Esophagus squamous epithelium (tissue), 5 donors: ENCODE data around the gene LHX4. TPM values are rescaled to one million over a fixed set of nuclear protein-coding genes. Genes with fewer than 3 reads are reported as not detected.

Experiments used
- DNase-seq: peaks from one replicate; lab custom pipeline; 2025; lab: John Stamatoyannopoulos, UW
- H3K27ac ChIP-seq, 4 donors: fragments of 200-600 bp; sonication (generic); one replicate each; pipeline ENCODE4 v1.5.1; 2016 to 2019; ENCODE audit warnings: mild to moderate bottlenecking in 1 of 4
- H3K27me3 ChIP-seq, 4 donors: fragments of 200-600 bp; sonication (generic); 1 replicate in 3 of 4; 2 replicates in 1 of 4; pipeline versions ENCODE4 v1.5.1 to v1.6.0; 2017 to 2021; ENCODE audit warnings: antibody characterized with exemption in 1 of 4
- H3K36me3 ChIP-seq, 3 donors: fragments of 200-600 bp; sonication (generic); one replicate each; pipeline ENCODE4 v1.5.1; 2016 to 2019
- H3K4me1 ChIP-seq, 3 donors: fragments of 200-600 bp; sonication (generic); one replicate each; pipeline ENCODE4 v1.5.1; 2017 to 2019
- H3K4me3 ChIP-seq, 4 donors: fragments of 200-600 bp; sonication (generic); 1 replicate in 3 of 4; 2 replicates in 1 of 4; pipeline ENCODE4 v1.5.1; 2016 to 2019; ENCODE audit warnings: mild to moderate bottlenecking in 2 of 4, moderate library complexity in 1 of 4
- H3K9me3 ChIP-seq, 3 donors: fragments of 200-600 bp; sonication (generic); one replicate each; pipeline ENCODE4 v1.5.1; 2016 to 2019
- CTCF ChIP-seq, 6 experiments: fragments of 450-650 bp in 4 of 6; fragments of 200-600 bp in 2 of 6; sonication (generic) in 2 of 6; IDR thresholded peaks; one replicate each; pipeline ENCODE4 v1.5.1; 2016 to 2019; ENCODE audit warnings: antibody characterized with exemption in 6 of 6, mild to moderate bottlenecking in 4 of 6, moderate library complexity in 4 of 6
- POLR2A ChIP-seq, 4 donors: fragments of 450-650 bp; IDR thresholded peaks; one replicate each; pipeline ENCODE4 v1.6.1; 2017; ENCODE audit warnings: antibody characterized with exemption in 4 of 4, mild to moderate bottlenecking in 4 of 4, moderate library complexity in 3 of 4
- WGBS, 2 donors: methylation state at CpG; one replicate each; pipeline ENCODE4 v1.1.5; 2018; 5-methylcytosine and 5-hydroxymethylcytosine counted together
- intact Hi-C: fragments of 100-400 bp; cut with DNase I; formaldehyde crosslinking; loops from one replicate; pipeline ENCODE4 v1.15.0; 2022
- total RNA-seq, 4 donors: library from RNA; depleted of rRNA; stranded (reverse); fragments of >200 nt; gene quantifications; one replicate each; pipeline ENCODE4 v1.1.0, GENCODE V29; 2016
- donor health status: DM: yes; HTN: yes; CAD: no.

Gene LHX4
- total RNA-seq, 4 donors from 2014 or later = 0.18 to 0.38 TPM; not detected in 2

GRCh38 chr1:180257486-180257885, 27.4 kb downstream of the LHX4 start:
- 73 to 74% methylated on average over 7 to 8 of the region's 8 CpGs for WGBS, 2 donors
- intact Hi-C loops = loop anchor here (10.0 kb wide), 2 partner anchors 157 to 217 kb away; no protein-coding TSS in a partner anchor
- peaks cover 0 to 89% (median 4%) of the 10 kb centered on the region in 4 donors for H3K27me3 ChIP-seq
- TF ChIP-seq POLR2A (IDR thresholded peaks at IDR 0.05) (no peak), CTCF (IDR thresholded peaks at IDR 0.05) (no peak)
- no peak overlapping the region for H3K27ac ChIP-seq
- no peak for DNase-seq
- no peaks in the 10 kb centered on the region for H3K4me1 ChIP-seq
- H3K9me3 ChIP-seq = no peaks in the 10 kb centered on the region
- H3K36me3 ChIP-seq = no peaks in the 10 kb centered on the region
- no peak overlapping the region for H3K4me3 ChIP-seq

GRCh38 chr1:180258290-180258689, 28.2 kb downstream of the LHX4 start:
- no peak for DNase-seq
- no peak overlapping the region for H3K4me3 ChIP-seq
- intact Hi-C loops = loop anchor here (10.0 kb wide), 2 partner anchors 157 to 217 kb away; no protein-coding TSS in a partner anchor
- TF ChIP-seq POLR2A (IDR thresholded peaks at IDR 0.05) (no peak), CTCF (IDR thresholded peaks at IDR 0.05) (no peak)
- peaks cover 0 to 88% (median 4%) of the 10 kb centered on the region in 4 donors for H3K27me3 ChIP-seq
- H3K9me3 ChIP-seq = no peaks in the 10 kb centered on the region
- 67 to 79% methylated on average over 9 to 11 of the region's 12 CpGs for WGBS, 2 donors
- no peak overlapping the region for H3K27ac ChIP-seq
- H3K4me1 ChIP-seq = no peaks in the 10 kb centered on the region
- no peaks in the 10 kb centered on the region for H3K36me3 ChIP-seq

GRCh38 chr1:180258935-180259334, 28.9 kb downstream of the LHX4 start:
- peaks cover 0 to 88% (median 4%) of the 10 kb centered on the region in 4 donors for H3K27me3 ChIP-seq
- DNase-seq = no peak
- no peak overlapping the region for H3K4me3 ChIP-seq
- WGBS, 2 donors = 68 to 71% methylated on average over 5 of the region's 5 CpGs
- H3K36me3 ChIP-seq = no peaks in the 10 kb centered on the region
- TF ChIP-seq POLR2A (IDR thresholded peaks at IDR 0.05) (no peak), CTCF (IDR thresholded peaks at IDR 0.05) (no peak)
- H3K4me1 ChIP-seq = no peaks in the 10 kb centered on the region
- H3K9me3 ChIP-seq = no peaks in the 10 kb centered on the region
- intact Hi-C loops = loop anchor here (10.0 kb wide), 2 partner anchors 156 to 216 kb away; no protein-coding TSS in a partner anchor
- H3K27ac ChIP-seq = no peak overlapping the region

- H3K9me3 ChIP-seq = no peaks in the 10 kb centered on the region
- TF ChIP-seq POLR2A (IDR thresholded peaks at IDR 0.05) (no peak), CTCF (IDR thresholded peaks at IDR 0.05) (no peak)
- no peak overlapping the region for H3K27ac ChIP-seq
- H3K4me3 ChIP-seq = no peak overlapping the region
- 75 to 77% methylated on average over 14 to 15 of the region's 22 CpGs for WGBS, 2 donors
- DNase-seq = no peak
- peaks cover 0 to 87% (median 4%) of the 10 kb centered on the region in 4 donors for H3K27me3 ChIP-seq
- H3K4me1 ChIP-seq = no peaks in the 10 kb centered on the region
- H3K36me3 ChIP-seq = no peaks in the 10 kb centered on the region
- intact Hi-C loops = loop anchor here (10.0 kb wide), 2 partner anchors 155 to 215 kb away; no protein-coding TSS in a partner anchor
Observed at GRCh38 chr1:180259431-180260338, 29.6 kb downstream of the LHX4 start.

- TF ChIP-seq POLR2A (IDR thresholded peaks at IDR 0.05) (no peak), CTCF (IDR thresholded peaks at IDR 0.05) (no peak)
Observed at GRCh38 chr1:180260541-180260940, 30.5 kb downstream of the LHX4 start.

More at GRCh38 chr1:180260541-180260940, 30.5 kb downstream of the LHX4 start:
- peaks cover 0 to 81% (median 4%) of the 10 kb centered on the region in 4 donors for H3K27me3 ChIP-seq
- no peak overlapping the region for H3K27ac ChIP-seq
- intact Hi-C loops = no loop called here
- H3K4me1 ChIP-seq = no peaks in the 10 kb centered on the region
- no peaks in the 10 kb centered on the region for H3K36me3 ChIP-seq
- H3K4me3 ChIP-seq = no peak overlapping the region
- WGBS, 2 donors = 85 to 89% methylated on average over 11 to 12 of the region's 13 CpGs
- no peak for DNase-seq
- H3K9me3 ChIP-seq = no peaks in the 10 kb centered on the region
